ENCODE data around the gene SLC25A34. TPM values are rescaled to one million over a fixed set of nuclear protein-coding genes. Genes with fewer than 3 reads are reported as not detected.

SLC25A34 gene
- total RNA-seq, 1 donor from 2014 or later: 0.73 TPM

- no peaks in the 10 kb centered on the region for H3K9me3 ChIP-seq (ENCODE audit: insufficient read depth, low read depth, low read length)
- H3K79me2 ChIP-seq (ENCODE audit: insufficient read depth, low read length): no peaks in the 10 kb centered on the region
- Mint-ChIP-seq H3K36me3 (ENCODE audit: low read depth, unreplicated experiment) (peaks cover 22% of the 10 kb centered on the region), H3K4me3 (ENCODE audit: unreplicated experiment) (no peak overlapping the region), H3K9me3 (ENCODE audit: unreplicated experiment) (no peaks in the 10 kb centered on the region), H3K27me3 (ENCODE audit: low read depth, unreplicated experiment) (no peaks in the 10 kb centered on the region), H3K27ac (ENCODE audit: unreplicated experiment) (no peak overlapping the region), H3K4me1 (ENCODE audit: low read depth, unreplicated experiment) (peaks cover 1% of the 10 kb centered on the region)
- FAIRE-seq (no peak), DNase-seq (ENCODE audit: low read depth) (no peak)
- H3K4me3 ChIP-seq (ENCODE audit: insufficient read depth, low read depth, low read length): no peak overlapping the region
- H3K27me3 ChIP-seq (ENCODE audit: insufficient read depth, low read length): no peaks in the 10 kb centered on the region
- no peak overlapping the region for H3K4me2 ChIP-seq (ENCODE audit: low read length)
- no peak overlapping the region for H3K27ac ChIP-seq (ENCODE audit: low read depth, low read length)
- H4K20me1 ChIP-seq (ENCODE audit: insufficient read depth, low read length): peaks cover 8% of the 10 kb centered on the region
- no peaks in the 10 kb centered on the region for H3K4me1 ChIP-seq (ENCODE audit: insufficient read depth, low read length)
- H3K36me3 ChIP-seq (ENCODE audit: insufficient read depth, low read length): peaks cover 8% of the 10 kb centered on the region
- H3K9ac ChIP-seq (ENCODE audit: low read length): no peak overlapping the region
- no peak for TF ChIP-seq CTCF (IDR thresholded peaks at IDR 0.05; ENCODE audit: insufficient read depth, low read depth, low read length)
- no peak for TF ChIP-seq EZH2 (IDR thresholded peaks at IDR 0.05; ENCODE audit: insufficient read depth, low read length)
- no peak overlapping the region for H2AFZ ChIP-seq (ENCODE audit: low read depth, low read length)
Observed at GRCh38 chr1:15722836-15723532, 13.1 kb upstream of the SLC25A34 start.

- no peaks in the 10 kb centered on the region for H3K79me2 ChIP-seq (ENCODE audit: insufficient read depth, low read length)
- H3K4me3 Mint-ChIP-seq (ENCODE audit: unreplicated experiment): no peak overlapping the region
- no peaks in the 10 kb centered on the region for H3K4me1 ChIP-seq (ENCODE audit: insufficient read depth, low read length)
- FAIRE-seq: no peak
- no peak overlapping the region for H3K9ac ChIP-seq (ENCODE audit: low read length)
- no peak overlapping the region for H3K4me2 ChIP-seq (ENCODE audit: low read length)
- no peaks in the 10 kb centered on the region for H3K27me3 ChIP-seq (ENCODE audit: insufficient read depth, low read length)
- peaks cover 22% of the 10 kb centered on the region for H3K36me3 Mint-ChIP-seq (ENCODE audit: low read depth, unreplicated experiment)
- no peak overlapping the region for H2AFZ ChIP-seq (ENCODE audit: low read depth, low read length)
- TF ChIP-seq EZH2 (IDR thresholded peaks at IDR 0.05; ENCODE audit: insufficient read depth, low read length) (no peak), CTCF (IDR thresholded peaks at IDR 0.05; ENCODE audit: insufficient read depth, low read depth, low read length) (no peak)
- DNase-seq (ENCODE audit: low read depth): no peak
- H4K20me1 ChIP-seq (ENCODE audit: insufficient read depth, low read length): peaks cover 8% of the 10 kb centered on the region
- H3K4me3 ChIP-seq (ENCODE audit: insufficient read depth, low read depth, low read length): no peak overlapping the region
- H3K27ac Mint-ChIP-seq (ENCODE audit: unreplicated experiment): no peak overlapping the region
- no peak overlapping the region for H3K27ac ChIP-seq (ENCODE audit: low read depth, low read length)
- no peaks in the 10 kb centered on the region for H3K9me3 Mint-ChIP-seq (ENCODE audit: unreplicated experiment)
- H3K36me3 ChIP-seq (ENCODE audit: insufficient read depth, low read length): peaks cover 7% of the 10 kb centered on the region
- peaks cover 1% of the 10 kb centered on the region for H3K4me1 Mint-ChIP-seq (ENCODE audit: low read depth, unreplicated experiment)
- H3K9me3 ChIP-seq (ENCODE audit: insufficient read depth, low read depth, low read length): no peaks in the 10 kb centered on the region
- H3K27me3 Mint-ChIP-seq (ENCODE audit: low read depth, unreplicated experiment): no peaks in the 10 kb centered on the region
Observed at GRCh38 chr1:15723631-15724246, 12.3 kb upstream of the SLC25A34 start.

Measured in astrocyte (in vitro differentiated cells and primary cell).